ENCODE results near the gene CD300LF. TPM values are rescaled to one million over a fixed set of nuclear protein-coding genes. Genes with fewer than 3 reads are reported as not detected.
A peak's percentile ranks its signal among the peaks of the same experiment; 100 is the strongest.

The CD300LF gene
- total RNA-seq, 1 experiment from 2014 or later: not detected

- H3K36me3 ChIP-seq (ENCODE audit: low read depth): no peaks in the 10 kb centered on the region
- H3F3A ChIP-seq (ENCODE audit: insufficient read depth, low read depth): peaks cover 1% of the 10 kb centered on the region; the same call in 1 of the 2 replicates
- H2AFZ ChIP-seq: no peak overlapping the region
- no peaks in the 10 kb centered on the region for H3K4me1 ChIP-seq (replicated peaks; ENCODE audit: insufficient read depth)
- no peaks in the 10 kb centered on the region for H3K9me2 ChIP-seq (ENCODE audit: insufficient read depth)
- H3K27me3 ChIP-seq (ENCODE audit: insufficient read depth, low read depth): peaks cover 65% of the 10 kb centered on the region
- H3K79me2 ChIP-seq (ENCODE audit: low read depth): no peaks in the 10 kb centered on the region
- intact Hi-C loops (cut with micrococcal nuclease; ENCODE audit: unreplicated experiment): no loop called here
- ChIA-PET CTCF (no interaction called here), POLR2A (ENCODE audit: unreplicated experiment) (interaction anchor here (0.7 kb wide), 1 partner anchor 156 kb away, joined by 3 read pairs; no protein-coding TSS in a partner anchor)
- H3K9me3 ChIP-seq (ENCODE audit: insufficient read depth, low read depth): no peaks in the 10 kb centered on the region; the same call in 1 of the 2 replicates
- no TSS peak for BruUV-seq (replicated peaks)
- H3K27ac ChIP-seq: no peak overlapping the region
- TF ChIP-seq, protein P1, sequence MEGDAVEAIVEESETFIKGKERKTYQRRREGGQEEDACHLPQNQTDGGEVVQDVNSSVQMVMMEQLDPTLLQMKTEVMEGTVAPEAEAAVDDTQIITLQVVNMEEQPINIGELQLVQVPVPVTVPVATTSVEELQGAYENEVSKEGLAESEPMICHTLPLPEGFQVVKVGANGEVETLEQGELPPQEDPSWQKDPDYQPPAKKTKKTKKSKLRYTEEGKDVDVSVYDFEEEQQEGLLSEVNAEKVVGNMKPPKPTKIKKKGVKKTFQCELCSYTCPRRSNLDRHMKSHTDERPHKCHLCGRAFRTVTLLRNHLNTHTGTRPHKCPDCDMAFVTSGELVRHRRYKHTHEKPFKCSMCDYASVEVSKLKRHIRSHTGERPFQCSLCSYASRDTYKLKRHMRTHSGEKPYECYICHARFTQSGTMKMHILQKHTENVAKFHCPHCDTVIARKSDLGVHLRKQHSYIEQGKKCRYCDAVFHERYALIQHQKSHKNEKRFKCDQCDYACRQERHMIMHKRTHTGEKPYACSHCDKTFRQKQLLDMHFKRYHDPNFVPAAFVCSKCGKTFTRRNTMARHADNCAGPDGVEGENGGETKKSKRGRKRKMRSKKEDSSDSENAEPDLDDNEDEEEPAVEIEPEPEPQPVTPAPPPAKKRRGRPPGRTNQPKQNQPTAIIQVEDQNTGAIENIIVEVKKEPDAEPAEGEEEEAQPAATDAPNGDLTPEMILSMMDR (conservative IDR thresholded peaks at IDR 0.05): no peak
- no peak for TF ChIP-seq EZH2 (IDR thresholded peaks at IDR 0.05; ENCODE audit: low read depth)
- no peak overlapping the region for H3K4me3 ChIP-seq
- no peaks in the 10 kb centered on the region for H4K20me1 ChIP-seq (ENCODE audit: insufficient read depth)
- no peak for DNase-seq
- H3K4me2 ChIP-seq: no peak overlapping the region
Measured at GRCh38 chr17:74722782-74723181, 10.1 kb upstream of the CD300LF start.

- POLR2A ChIA-PET (ENCODE audit: unreplicated experiment): no interaction called here
- Histone ChIP-seq H3K79me2 (ENCODE audit: low read depth) (no peaks in the 10 kb centered on the region), H3F3A (ENCODE audit: insufficient read depth, low read depth) (no peaks in the 10 kb centered on the region; the same call in 1 of the 2 replicates), H3K4me3 (no peak overlapping the region), H3K27ac (no peak overlapping the region), H3K9me3 (ENCODE audit: insufficient read depth, low read depth) (no peaks in the 10 kb centered on the region; the same call in 1 of the 2 replicates), H3K9me2 (ENCODE audit: insufficient read depth) (no peaks in the 10 kb centered on the region), H4K20me1 (ENCODE audit: insufficient read depth) (no peaks in the 10 kb centered on the region), H3K4me1 (replicated peaks; ENCODE audit: insufficient read depth) (peaks cover 10% of the 10 kb centered on the region), H3K36me3 (ENCODE audit: low read depth) (no peaks in the 10 kb centered on the region), H3K4me2 (no peak overlapping the region), H3K27me3 (ENCODE audit: insufficient read depth, low read depth) (peaks cover 47% of the 10 kb centered on the region), H2AFZ (no peak overlapping the region)
- intact Hi-C loops (cut with micrococcal nuclease; ENCODE audit: unreplicated experiment): no loop called here
- no TSS peak for BruUV-seq (replicated peaks)
- TF ChIP-seq EZH2 (IDR thresholded peaks at IDR 0.05; ENCODE audit: low read depth): no peak
- CTCF ChIA-PET: no interaction called here
- no peak for DNase-seq
Measured at GRCh38 chr17:74720506-74720905, 7.8 kb upstream of the CD300LF start.

DNA sequence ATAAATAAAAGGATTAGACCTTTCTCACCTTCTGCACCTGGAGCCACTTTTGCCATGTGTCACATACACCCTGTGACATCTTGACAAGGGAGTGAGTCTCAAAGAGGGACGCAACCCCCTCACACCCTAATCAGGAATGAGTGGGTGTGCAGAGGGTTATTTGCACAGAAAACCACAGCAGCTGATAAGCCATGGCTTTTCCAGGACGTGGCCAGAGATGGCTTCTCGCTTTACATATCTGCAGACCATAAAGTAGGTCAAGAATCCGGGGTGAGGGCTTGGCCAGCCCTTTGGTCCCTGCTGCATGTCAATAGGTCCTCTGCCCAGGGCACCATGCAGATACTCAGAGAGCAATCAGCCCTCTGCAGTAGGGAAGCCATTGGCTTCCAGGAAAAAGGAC, 2.4 kb upstream of the CD300LF start:
- ChIA-PET POLR2A (ENCODE audit: unreplicated experiment) (no interaction called here), CTCF (no interaction called here)
- intact Hi-C loops (cut with micrococcal nuclease; ENCODE audit: unreplicated experiment): no loop called here
- peaks cover 5% of the 10 kb centered on the region; the same call in 1 of the 2 replicates for H3F3A ChIP-seq (ENCODE audit: insufficient read depth, low read depth)
- TF ChIP-seq, protein P1 (conservative IDR thresholded peaks at IDR 0.05): no peak
- TF ChIP-seq EZH2 (IDR thresholded peaks at IDR 0.05; ENCODE audit: low read depth): no peak
- H3K27ac ChIP-seq: no peak overlapping the region
- no peaks in the 10 kb centered on the region for H3K36me3 ChIP-seq (ENCODE audit: low read depth)
- no TSS peak for BruUV-seq (replicated peaks)
- no peaks in the 10 kb centered on the region for H3K79me2 ChIP-seq (ENCODE audit: low read depth)
- H2AFZ ChIP-seq: no peak overlapping the region
- H3K9me3 ChIP-seq (ENCODE audit: insufficient read depth, low read depth): no peaks in the 10 kb centered on the region
- H4K20me1 ChIP-seq (ENCODE audit: insufficient read depth): no peaks in the 10 kb centered on the region
- H3K4me2 ChIP-seq: peak overlapping the region; percentile 24
- peaks cover 30% of the 10 kb centered on the region for H3K4me1 ChIP-seq (replicated peaks; ENCODE audit: insufficient read depth)
- H3K9me2 ChIP-seq (ENCODE audit: insufficient read depth): no peaks in the 10 kb centered on the region
- DNase-seq: peak; percentile 68 to 97
- H3K4me3 ChIP-seq: no peak overlapping the region
- H3K27me3 ChIP-seq (ENCODE audit: insufficient read depth, low read depth): peaks cover 22% of the 10 kb centered on the region; the same call in 1 of the 2 replicates
